ENCODE measurements around the gene NFIA.

GRCh38 chr1:61490924-61491323, 408.6 kb downstream of the NFIA start:
- TF ChIP-seq CTCF (conservative IDR thresholded peaks at IDR 0.05; ENCODE audit: low read length) (no peak), EZH2phosphoT487 (IDR thresholded peaks at IDR 0.05; ENCODE audit: borderline replicate concordance) (no peak)

Data from Loucy (cell line).